ENCODE data around the gene CABP2.

The CABP2 gene

DNA sequence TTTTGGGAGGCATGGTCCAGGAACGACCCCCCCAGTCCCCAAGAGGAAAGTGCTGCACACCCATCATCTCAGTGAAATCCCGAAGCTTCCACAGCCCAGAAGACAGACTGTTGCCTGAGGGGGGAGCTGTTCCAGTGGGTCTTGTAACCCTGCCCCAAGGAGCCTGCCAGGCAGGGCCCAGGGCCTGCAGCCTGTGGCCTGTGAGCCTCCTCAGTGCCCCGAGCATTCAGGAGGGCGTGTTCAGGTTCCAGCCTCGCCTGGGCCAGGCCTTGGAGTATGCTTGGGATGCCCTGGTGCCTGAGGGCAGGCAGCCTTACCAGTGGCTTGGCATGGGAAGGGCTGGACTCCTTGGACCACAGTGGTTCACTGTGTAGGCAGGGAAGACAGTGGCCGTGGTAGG is 18.0 kb upstream of the CABP2 start:
- TF ChIP-seq CREB1 (IDR thresholded peaks at IDR 0.05; ENCODE audit: low read depth), result no peak
- TF ChIP-seq, protein P1, sequence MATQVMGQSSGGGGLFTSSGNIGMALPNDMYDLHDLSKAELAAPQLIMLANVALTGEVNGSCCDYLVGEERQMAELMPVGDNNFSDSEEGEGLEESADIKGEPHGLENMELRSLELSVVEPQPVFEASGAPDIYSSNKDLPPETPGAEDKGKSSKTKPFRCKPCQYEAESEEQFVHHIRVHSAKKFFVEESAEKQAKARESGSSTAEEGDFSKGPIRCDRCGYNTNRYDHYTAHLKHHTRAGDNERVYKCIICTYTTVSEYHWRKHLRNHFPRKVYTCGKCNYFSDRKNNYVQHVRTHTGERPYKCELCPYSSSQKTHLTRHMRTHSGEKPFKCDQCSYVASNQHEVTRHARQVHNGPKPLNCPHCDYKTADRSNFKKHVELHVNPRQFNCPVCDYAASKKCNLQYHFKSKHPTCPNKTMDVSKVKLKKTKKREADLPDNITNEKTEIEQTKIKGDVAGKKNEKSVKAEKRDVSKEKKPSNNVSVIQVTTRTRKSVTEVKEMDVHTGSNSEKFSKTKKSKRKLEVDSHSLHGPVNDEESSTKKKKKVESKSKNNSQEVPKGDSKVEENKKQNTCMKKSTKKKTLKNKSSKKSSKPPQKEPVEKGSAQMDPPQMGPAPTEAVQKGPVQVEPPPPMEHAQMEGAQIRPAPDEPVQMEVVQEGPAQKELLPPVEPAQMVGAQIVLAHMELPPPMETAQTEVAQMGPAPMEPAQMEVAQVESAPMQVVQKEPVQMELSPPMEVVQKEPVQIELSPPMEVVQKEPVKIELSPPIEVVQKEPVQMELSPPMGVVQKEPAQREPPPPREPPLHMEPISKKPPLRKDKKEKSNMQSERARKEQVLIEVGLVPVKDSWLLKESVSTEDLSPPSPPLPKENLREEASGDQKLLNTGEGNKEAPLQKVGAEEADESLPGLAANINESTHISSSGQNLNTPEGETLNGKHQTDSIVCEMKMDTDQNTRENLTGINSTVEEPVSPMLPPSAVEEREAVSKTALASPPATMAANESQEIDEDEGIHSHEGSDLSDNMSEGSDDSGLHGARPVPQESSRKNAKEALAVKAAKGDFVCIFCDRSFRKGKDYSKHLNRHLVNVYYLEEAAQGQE (IDR thresholded peaks at IDR 0.05; ENCODE audit: low read depth), result no peak

DNA sequence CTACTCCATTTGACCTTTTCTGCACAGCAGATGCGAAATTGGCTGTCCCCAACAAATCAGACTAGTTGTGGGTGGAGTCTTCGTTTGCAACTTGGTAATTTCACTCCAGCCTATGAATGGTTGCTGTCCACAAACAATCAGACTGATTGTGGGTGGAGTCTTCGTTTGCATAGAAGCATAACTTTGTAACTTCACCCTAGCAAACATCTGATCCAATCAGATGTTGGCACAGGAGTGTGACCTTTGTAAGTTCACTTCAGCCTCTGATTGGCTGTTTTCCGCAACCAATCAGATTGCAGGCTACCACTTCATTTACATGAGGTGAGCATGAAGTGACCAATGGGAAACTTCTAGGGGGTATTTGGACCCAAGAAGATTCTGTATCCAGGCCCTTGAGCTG is 16.3 kb upstream of the CABP2 start:
- TF ChIP-seq TEAD4 (IDR thresholded peaks at IDR 0.05), result no peak
- TF ChIP-seq YY1 (IDR thresholded peaks at IDR 0.05; ENCODE audit: low read depth), result no peak

DNA sequence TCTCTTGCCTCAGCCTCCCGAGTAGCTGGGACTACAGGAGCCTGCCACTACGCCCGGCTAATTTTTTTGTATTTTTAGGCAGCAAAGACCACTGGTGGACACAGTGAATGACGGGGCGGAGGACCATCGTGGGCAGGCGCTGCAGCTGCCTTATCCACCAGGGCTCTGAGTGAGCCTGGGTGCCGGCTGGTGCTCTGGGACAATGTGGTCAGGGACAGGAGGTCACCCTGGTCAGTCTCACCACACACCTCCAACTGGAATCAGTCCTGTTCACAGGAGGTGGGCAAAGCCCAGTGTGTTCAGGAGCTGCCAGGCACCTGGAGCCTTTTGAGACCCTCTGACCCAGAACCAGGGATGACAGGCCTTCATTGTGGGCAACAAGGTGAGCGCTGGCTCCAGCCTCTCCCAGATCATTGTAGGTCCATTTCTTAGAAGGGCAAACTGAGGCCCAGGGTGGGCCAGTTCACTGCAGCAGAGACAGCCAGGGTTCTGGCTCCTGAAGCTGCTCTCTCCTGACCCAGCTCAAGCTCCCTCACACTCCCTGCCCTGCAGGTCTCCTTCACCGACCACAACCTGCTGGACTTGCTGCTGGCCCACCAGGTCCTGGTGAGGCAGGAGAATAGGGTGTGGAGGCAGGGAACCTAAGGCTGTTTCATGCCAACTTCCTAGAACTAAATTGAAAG is 15.7 kb upstream of the CABP2 start:
- TF ChIP-seq, protein P2, sequence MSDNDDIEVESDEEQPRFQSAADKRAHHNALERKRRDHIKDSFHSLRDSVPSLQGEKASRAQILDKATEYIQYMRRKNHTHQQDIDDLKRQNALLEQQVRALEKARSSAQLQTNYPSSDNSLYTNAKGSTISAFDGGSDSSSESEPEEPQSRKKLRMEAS (IDR thresholded peaks at IDR 0.05), result no peak
- TF ChIP-seq EGR1 (IDR thresholded peaks at IDR 0.05) (no peak), NFIC (IDR thresholded peaks at IDR 0.05) (no peak), TEAD4 (IDR thresholded peaks at IDR 0.05) (no peak), RAD21 (IDR thresholded peaks at IDR 0.05; ENCODE audit: low read depth) (no peak), CREB1 (IDR thresholded peaks at IDR 0.05; ENCODE audit: low read depth) (no peak), TCF12 (IDR thresholded peaks at IDR 0.05; ENCODE audit: low read depth) (no peak), TAF1 (IDR thresholded peaks at IDR 0.05; ENCODE audit: low read depth) (no peak), FOXM1 (IDR thresholded peaks at IDR 0.05; ENCODE audit: borderline replicate concordance, low read depth) (no peak), CEBPB (IDR thresholded peaks at IDR 0.05) (no peak), ZBTB7A (IDR thresholded peaks at IDR 0.05; ENCODE audit: low read depth) (no peak), YY1 (IDR thresholded peaks at IDR 0.05; ENCODE audit: low read depth) (no peak), EP300 (IDR thresholded peaks at IDR 0.05; ENCODE audit: borderline replicate concordance) (no peak)
- TF ChIP-seq, protein P3, sequence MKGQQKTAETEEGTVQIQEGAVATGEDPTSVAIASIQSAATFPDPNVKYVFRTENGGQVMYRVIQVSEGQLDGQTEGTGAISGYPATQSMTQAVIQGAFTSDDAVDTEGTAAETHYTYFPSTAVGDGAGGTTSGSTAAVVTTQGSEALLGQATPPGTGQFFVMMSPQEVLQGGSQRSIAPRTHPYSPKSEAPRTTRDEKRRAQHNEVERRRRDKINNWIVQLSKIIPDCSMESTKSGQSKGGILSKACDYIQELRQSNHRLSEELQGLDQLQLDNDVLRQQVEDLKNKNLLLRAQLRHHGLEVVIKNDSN (IDR thresholded peaks at IDR 0.05), result no peak
- TF ChIP-seq, protein P1 (IDR thresholded peaks at IDR 0.05; ENCODE audit: low read depth), result no peak

DNA sequence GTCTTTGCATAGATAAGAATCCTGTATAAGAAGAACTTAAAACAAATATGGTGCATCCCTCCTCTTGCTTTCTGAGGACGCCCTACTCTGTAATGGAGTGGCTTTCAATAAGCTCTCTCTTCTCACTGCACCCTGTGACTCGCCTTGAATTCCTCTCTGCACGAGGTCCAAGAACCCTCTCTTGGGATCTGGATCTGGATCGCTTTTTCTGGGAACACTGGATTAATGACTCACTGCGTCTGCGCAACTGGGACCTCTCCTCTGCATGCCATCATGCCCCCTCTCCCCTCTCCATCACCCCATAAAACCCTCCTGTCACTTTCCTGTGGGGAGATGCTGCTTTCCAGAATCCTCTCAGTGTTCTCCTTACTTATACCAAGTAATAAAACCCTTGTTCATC is 15.1 kb upstream of the CABP2 start:
- TF ChIP-seq CEBPB (IDR thresholded peaks at IDR 0.05) (no peak), EGR1 (IDR thresholded peaks at IDR 0.05) (no peak), RAD21 (IDR thresholded peaks at IDR 0.05; ENCODE audit: low read depth) (no peak), EP300 (IDR thresholded peaks at IDR 0.05; ENCODE audit: borderline replicate concordance) (no peak), FOXM1 (IDR thresholded peaks at IDR 0.05; ENCODE audit: borderline replicate concordance, low read depth) (no peak), TCF12 (IDR thresholded peaks at IDR 0.05; ENCODE audit: low read depth) (no peak)

DNA sequence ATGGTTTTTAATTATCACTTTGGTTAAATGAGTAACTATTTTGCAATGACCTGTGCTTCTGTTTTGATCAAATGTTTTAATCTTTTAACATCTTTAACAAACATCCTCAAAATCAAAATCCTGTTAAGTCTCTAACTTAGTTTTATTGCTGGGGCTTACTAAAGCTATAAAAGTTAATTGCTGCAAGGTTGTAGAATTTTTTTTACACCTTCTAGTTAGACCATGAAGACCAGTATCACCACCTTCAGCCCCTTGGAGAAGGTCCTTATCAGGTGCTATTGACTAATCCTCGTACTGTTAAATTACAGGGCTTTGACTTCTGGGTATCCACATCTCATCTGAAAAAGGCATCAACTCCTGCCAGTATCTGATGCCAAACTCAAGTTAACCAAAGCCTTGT is 12.3 kb upstream of the CABP2 start:
- TF ChIP-seq FOXM1 (IDR thresholded peaks at IDR 0.05; ENCODE audit: borderline replicate concordance, low read depth) (no peak), YY1 (IDR thresholded peaks at IDR 0.05; ENCODE audit: low read depth) (no peak), TEAD4 (IDR thresholded peaks at IDR 0.05) (no peak), TAF1 (IDR thresholded peaks at IDR 0.05; ENCODE audit: low read depth) (no peak), RAD21 (IDR thresholded peaks at IDR 0.05; ENCODE audit: low read depth) (no peak), ZBTB7A (IDR thresholded peaks at IDR 0.05; ENCODE audit: low read depth) (no peak), NFIC (IDR thresholded peaks at IDR 0.05) (no peak), CEBPB (IDR thresholded peaks at IDR 0.05) (no peak), CREB1 (IDR thresholded peaks at IDR 0.05; ENCODE audit: low read depth) (no peak), EP300 (IDR thresholded peaks at IDR 0.05; ENCODE audit: borderline replicate concordance) (no peak), EGR1 (IDR thresholded peaks at IDR 0.05) (no peak), TCF12 (IDR thresholded peaks at IDR 0.05; ENCODE audit: low read depth) (no peak)
- TF ChIP-seq, protein P2 (IDR thresholded peaks at IDR 0.05), result no peak
- TF ChIP-seq, protein P3 (IDR thresholded peaks at IDR 0.05), result no peak
- TF ChIP-seq, protein P1 (IDR thresholded peaks at IDR 0.05; ENCODE audit: low read depth), result no peak
